ENCODE data around the gene BHLHA9.
"Not testable (repeated sequence)": the region's sequence is repeated elsewhere in the genome, so short reads cannot be mapped to it uniquely, and the experiment has no call there.

Gene BHLHA9

DNA sequence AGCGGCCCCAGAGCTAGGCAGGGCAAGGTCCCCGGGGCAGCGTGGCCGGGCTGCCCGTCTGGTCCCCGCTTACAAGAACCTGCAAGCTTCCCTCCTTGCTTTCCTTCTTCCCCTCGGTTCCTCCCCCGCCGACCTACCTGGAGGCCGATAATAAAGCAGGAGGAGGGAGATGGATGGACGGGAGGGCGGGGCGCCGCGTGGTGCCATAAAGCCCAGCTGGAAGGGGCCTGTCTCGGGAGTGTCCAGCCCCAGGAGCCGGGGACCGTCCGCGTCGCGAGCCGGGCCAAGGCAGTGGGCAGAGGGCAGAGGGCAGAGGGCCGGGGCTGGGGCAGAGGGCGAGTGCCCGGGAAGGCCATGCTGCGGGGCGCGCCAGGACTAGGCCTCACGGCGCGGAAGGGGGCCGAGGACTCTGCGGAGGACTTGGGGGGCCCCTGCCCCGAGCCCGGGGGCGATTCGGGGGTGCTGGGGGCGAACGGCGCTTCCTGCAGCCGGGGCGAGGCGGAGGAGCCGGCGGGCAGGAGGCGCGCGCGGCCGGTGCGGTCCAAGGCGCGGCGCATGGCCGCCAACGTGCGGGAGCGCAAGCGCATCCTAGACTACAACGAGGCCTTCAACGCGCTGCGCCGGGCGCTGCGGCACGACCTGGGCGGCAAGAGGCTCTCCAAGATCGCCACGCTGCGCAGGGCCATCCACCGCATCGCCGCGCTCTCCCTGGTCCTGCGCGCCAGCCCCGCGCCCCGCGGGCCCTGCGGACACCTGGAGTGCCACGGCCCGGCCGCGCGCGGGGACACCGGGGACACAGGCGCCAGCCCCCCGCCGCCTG, at the start of gene BHLHA9:
TSS of gene BHLHA9 (plus strand) at position 235 of the 820 bp plus-strand sequence. CDS start at position 355, 120 bp downstream.
- DNase-seq (ENCODE audit: low read depth in 2 of 2): no peak

DNA sequence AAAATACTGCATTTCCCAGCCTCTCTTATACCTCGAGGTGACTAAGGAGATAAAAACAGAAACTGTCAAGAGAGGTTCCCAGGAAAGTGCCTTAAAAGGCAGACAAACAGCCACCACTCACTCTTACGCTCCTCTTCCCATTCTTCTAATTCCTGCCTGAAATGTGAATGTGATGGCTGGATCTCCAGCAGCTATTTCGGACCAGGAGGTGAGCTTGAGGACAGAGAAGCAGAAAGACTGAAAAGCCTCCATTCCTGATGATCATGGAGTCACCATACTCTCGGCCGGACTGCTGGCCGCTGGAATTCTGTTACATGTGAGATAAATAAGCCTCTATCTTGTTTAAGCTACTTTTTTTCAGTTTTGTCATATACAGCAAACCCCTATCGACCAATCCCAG, 49.0 kb upstream of the BHLHA9 start:
- no peak for DNase-seq (ENCODE audit: low read depth in 2 of 2)

DNA sequence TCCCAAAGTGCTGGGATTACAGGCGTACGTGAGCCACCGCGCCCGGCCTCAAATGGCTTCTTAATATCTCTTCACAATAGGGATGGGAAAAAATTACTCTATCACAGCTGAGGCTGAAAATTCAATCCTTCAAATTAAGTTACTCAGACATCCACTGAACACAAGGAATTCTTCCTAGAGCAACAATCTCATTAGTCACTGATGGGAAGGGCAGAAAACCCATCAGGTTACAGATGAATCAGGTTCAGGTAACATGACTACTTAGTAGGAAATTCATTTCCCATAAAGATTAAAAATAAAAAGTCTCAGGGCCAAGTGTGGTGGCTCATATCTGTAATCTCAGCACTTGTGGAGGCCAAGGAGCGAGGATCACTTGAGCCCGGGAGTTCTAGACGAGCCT, 47.9 kb upstream of the BHLHA9 start:
- DNase-seq (ENCODE audit: low read depth in 2 of 2): no peak

DNA sequence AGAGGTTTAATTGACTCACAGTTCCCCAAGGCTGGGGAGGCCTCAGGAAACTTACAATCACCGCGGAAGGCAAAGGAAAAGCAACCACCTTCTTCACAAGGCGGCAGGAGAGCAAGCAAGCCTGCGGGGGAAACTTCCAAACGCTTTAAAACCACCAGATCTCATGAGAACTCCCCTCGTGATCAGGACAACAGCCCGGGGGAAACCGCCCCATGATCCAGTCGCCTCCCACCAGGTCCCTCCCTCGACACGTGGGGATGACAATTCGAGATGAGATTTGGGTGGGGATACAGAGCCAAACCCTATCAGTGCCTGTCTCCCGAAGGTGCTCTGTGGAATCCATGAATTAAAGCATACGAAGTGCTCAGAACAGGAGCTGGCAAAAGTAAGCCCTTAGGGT, 46.6 kb upstream of the BHLHA9 start:
- no peak for DNase-seq (ENCODE audit: low read depth in 2 of 2)

DNA sequence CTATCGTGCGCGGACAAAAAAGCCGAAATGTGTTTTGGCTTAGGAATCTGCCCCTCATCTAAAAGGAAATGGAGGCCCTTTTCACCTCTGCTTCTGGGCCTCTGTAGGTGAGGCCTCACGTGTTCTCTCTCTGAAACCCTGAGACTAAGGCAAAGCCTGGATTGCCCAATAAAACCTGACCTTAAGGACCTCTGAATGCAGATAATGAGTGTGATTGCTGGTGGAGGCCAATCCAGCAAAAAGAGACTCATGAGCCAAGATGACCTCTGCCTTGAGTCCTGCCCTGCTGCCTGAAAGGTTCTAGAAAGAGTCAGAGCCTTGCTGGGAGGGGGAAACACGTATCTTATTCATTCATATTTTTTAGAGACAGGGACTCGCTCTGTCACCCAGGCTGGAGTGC, 45.9 kb upstream of the BHLHA9 start:
- no peak for DNase-seq (ENCODE audit: low read depth in 2 of 2)

DNA sequence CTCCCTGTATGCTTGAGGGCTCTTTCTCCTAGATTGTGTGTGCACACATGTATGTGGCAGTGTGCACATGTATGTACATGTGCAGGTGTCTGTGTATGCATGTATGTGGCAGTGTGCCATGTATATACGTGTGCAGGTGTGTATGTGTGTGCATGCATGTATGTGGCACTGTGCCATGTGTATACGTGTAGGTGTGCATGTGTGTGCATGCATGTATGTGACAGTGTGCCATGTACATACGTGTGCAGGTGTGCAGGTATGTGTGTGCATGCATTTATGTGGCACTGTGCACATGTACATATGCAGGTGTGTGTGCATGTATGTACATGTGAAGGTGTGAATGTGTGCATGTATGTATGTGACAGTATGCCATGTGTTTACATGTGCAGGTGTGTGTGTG, 43.9 kb upstream of the BHLHA9 start:
- DNase-seq (ENCODE audit: low read depth in 2 of 2): no peak

DNA sequence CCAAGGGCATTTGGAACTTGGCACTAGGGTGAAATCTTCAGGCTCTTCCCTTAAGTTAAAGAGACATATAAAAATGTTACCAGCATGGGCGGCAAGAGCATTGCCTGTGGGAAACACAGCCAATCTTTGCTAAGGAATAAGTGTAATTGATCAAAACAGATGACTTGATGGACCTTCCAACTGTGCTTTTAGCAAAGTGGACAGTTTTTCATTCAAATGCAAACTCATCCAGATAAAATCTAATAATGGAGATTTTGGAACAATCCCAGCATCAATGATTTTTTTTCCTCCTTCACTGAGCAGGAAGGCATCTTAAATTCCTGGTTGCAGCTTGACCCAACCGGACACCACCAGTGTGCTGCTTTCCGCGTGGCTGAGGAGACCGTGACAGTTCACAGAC, 42.9 kb upstream of the BHLHA9 start:
- no peak for DNase-seq (ENCODE audit: low read depth in 2 of 2)

DNA sequence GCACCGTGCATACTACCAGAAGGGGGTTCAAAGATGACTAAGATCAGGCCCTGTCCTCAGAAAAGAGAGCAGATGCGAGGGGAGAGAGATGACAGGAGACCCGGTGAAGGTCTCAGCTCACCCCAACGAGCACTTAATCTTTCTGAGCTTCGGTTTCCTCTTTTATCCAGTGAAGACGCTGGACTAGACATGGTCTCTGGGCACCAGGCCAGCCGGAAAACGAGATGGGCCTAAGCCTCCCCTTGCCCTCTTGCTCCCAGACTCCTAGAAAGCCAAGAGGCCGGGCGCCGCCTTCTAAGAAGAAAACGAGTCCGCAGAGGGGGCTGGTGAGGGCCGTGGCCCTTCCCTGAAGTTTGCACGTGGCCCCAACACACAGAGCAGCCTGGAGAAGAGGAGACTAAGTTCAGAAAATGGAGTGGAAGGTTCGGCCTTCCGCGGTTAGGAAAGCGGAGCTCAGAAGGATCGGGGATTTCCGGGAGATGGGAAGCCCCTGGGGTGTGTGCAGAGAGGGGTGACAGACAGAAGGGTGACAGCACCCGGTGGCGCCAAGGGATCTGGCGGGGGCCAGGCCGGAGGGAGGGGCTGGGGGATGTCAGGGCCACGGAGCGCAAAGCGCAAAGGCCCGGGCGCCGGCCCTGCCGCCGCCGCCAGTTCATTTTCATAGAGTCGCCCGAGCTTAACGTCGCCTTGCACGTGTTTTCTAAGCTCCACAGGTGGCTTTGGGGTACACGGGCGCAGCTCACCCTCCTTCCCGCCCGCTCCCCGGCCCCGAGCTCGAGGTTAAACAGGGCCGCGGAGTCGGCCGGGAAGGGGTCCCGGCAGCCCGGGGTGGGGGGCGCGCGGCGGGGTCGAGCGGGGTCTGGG, 42.1 kb upstream of the BHLHA9 start:
- no peak for DNase-seq (ENCODE audit: low read depth in 2 of 2)

DNA sequence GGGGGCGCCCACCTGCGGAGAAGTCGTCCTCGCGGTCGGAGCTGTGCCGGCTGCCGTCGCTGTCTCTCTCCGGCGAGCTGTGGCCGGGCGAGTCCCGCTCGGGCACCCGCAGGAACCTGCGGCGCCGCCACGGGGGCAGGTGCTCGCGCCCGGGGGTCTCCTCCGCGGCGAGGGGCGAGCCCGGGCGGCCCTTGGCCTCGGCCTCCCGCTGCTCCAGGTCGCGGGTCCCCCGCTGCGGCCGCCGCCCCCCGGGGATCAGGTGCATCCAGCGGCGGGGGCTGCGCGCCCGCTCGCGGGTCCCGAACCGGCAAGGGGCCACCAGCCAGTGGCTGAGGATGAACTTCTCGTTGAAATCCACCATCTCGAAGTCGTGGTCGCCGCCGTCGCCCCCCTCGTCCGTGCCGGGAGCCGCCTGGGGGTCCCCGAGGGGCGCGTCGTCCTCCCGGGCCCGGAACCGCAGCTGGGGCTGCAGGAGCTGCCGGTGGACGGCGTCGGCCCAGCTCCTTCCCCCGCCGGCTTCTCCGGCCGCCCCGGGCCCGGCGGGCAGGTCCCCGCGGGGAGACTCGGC, 41.4 kb upstream of the BHLHA9 start:
- DNase-seq (ENCODE audit: low read depth in 2 of 2): no peak

DNA sequence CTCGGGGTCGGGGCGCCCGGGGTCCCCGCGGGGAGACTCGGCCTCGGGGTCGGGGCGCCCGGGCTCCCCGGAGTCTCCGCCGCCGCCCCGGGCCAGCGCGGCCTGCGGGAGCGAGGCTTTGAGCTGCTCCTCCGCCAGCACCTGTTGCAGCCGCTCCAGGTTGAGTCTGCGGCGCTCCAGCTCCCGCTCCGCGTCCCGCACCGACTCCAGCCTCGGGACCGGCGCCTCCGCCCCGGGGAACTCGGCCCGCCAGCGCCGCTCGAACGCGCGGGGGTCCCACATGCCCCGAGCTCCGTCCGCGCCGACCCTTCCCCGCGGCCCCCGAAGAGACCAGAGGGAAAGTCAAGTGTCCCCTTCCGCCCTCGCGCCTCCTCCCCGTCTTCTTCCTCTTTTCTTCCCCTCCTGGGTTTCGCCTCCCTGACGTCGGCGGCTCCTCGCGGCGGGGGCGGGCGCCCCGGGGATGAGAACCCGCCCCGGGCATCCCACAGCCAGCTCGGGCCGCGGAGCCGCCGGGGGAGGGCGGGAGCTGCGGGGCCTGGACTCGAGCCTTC, 40.8 kb upstream of the BHLHA9 start:
- DNase-seq (ENCODE audit: low read depth in 2 of 2): peak in 1 of 2 experiments; percentile 34

DNA sequence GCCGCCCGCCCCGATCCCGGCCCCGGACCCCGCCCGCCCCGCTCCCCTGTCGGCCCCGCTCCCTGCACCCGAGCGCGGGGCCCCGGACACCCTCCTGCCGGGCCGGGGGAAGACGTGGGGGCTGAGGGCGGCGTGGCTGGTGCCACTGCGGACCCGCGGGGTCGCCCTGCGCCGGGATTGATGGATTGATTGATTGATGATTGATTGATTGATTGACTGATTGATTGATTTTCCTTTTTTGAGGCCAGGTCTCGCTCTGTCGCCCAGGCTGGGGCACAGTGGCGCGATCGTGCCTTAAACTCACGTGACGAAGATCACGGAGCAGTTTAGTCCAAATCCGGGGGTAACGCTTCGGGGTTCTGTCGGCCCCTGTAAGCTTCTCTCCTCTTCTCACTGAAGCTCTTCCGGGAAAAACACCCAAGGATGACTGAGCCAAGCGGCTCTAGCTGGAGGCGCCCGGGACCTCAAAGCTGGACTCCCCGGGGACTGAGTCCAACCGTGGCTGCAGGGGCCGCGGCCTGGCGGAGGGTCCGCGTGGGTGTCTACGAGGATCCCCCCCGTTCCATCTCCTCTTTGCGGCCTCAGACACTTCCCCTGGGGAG, 40.2 kb upstream of the BHLHA9 start:
- no peak for DNase-seq (ENCODE audit: low read depth in 2 of 2)

DNA sequence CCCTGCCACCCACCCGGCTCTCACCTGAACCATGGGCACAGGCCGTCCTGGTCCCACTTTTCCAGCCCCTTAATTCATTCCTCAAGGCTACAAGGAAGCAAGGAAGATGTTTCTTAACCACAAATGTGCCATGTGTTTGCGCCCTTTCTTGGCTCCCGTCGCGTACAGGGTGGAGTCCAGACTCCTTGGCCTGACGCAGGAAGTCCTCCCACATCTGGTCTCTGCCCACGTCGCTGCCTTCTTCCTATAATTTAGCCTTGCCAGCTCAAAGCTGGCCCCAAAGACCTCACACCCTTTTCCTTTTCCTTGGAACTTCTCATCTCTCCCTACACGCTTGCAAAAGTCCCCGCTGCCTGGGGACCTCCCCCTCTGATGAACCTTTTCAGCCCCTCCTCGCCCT, 38.8 kb upstream of the BHLHA9 start:
- DNase-seq (ENCODE audit: low read depth in 2 of 2): no peak

DNA sequence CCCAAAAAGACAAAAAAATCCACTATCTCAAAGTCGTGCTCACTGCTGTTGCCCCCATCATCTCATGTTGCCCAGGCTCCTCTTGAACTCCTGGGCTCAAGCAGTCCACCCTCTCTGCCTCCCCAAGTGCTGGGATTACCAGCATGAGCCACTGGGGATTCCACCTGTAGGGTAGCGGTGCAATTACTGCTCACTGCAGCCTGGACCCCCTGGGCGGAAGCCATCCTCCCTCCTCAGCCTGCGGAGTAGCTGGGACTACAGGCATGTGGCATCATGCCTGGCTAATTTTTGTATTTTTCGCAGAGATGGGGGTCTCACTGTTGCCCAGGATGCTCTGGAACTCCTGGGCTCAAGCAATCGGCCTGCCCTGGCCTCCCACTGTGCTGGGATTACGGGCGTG, 37.9 kb upstream of the BHLHA9 start:
- no peak for DNase-seq (ENCODE audit: low read depth in 2 of 2)

DNA sequence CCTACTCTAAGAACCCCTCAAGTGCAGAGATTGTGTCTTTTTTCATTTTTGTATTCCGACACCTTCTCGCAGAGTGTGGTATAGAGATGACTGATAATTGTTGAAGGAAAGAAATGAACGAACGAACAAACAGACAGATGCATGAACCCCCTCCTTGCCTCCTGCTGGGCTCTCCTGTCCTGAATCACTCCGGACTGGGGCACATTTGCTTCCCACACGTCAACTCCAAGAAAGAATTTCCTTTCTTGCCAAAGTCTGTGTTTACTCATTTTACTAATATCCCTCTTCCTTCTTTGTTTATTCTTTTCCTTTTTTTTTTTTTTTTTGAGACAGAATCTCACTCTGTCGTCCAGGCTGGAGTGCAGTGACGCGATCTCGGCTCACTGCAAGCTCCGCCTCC, 37.5 kb upstream of the BHLHA9 start:
- DNase-seq (ENCODE audit: low read depth in 2 of 2): no peak

DNA sequence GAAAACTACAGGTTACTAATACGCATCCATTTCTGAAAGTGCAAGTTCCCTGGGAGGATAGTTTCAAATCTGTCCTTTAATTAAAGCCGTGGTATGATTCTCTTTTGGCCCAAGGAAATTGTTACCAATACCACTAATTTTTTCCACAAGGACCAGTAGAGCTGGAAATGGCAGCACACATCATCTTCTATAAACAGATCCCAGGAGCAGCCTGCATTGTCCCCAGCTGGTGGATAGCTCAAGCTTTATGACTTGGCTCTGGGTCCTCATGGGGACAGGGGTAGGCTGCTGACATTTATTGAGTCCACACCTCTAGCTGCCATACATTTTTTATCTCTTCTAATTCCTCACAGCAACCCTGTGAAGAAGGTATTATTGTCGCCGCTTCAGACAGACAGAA, 35.8 kb upstream of the BHLHA9 start:
- no peak for DNase-seq (ENCODE audit: low read depth in 2 of 2)

DNA sequence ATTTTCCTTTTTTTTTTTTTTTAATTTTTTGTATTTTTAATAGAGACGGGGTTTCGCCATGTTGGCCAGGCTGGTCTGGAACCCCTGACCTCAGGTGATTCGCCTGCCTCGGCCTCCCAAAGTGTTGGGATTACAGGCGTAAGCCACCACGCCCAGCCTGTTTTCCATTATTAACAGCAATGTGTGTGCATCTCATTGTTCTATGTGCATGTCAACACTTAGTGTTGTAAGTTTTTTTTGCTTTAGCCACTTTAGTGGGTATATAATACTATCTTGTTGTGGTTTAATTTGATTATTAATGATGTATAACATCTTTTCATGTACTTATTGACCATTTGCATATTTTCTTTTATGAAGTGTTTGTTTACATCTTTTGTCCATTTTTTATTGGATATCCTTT, 32.8 kb upstream of the BHLHA9 start:
- no peak for DNase-seq (ENCODE audit: low read depth in 2 of 2)

DNA sequence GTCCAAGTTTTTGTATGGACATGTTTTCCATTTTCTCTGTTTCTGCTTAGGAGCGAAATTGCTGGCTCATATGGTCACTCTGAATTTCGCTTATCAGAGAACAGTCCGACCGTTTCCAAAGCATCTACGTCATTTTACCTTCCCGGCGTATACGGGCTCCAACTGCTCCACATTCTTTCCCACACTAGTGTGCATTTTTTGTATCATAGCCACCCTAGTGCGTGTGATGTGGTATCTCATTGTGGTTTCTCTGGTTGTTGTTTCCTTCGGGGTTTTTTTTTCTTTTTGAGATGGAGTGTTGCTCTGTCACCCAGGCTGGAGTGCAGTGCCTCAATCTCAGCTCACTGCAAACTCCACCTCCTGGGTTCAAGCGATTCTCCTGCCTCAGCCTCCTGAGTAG, 31.0 kb upstream of the BHLHA9 start:
- DNase-seq (ENCODE audit: low read depth in 2 of 2): no peak

DNA sequence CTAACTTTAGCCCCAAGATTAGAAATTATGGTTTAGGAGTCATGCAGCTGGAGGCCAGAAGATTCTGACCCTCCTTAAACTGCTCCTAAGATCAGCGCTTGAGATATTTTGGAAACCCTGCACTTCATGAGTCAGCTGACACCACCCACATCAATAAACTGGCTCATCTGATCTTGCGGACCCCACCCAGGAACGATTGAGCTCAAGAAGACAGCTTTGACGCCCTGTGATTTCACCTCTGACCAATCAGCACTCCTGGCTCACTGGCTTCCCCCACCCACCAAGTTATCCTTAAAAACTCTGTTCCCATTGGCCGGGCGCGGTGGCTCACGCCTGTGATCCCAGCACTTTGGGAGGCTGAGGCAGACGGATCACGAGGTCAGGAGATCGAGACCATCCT, 29.8 kb upstream of the BHLHA9 start:
- DNase-seq (ENCODE audit: low read depth in 2 of 2): not testable (repeated sequence)

DNA sequence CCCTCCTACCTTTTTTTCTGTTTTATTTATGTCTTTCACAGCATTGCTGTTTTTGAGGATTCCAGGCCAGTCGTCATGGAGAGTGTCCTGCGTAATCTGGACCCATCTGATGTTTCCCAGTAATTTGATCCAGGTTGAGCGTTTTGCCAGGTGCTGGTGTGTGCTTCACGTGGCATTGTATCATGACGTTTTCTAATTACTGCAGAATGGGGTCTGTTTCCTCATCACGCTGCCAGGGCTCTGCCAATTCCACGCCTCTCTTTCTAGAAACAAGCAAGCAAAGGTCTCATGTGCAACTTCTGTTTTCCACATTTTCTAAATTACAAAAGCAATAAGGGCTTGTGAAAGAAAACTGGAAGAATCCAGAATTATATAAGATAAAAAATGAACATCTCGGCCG, 28.3 kb upstream of the BHLHA9 start:
- DNase-seq (ENCODE audit: low read depth in 2 of 2): no peak

DNA sequence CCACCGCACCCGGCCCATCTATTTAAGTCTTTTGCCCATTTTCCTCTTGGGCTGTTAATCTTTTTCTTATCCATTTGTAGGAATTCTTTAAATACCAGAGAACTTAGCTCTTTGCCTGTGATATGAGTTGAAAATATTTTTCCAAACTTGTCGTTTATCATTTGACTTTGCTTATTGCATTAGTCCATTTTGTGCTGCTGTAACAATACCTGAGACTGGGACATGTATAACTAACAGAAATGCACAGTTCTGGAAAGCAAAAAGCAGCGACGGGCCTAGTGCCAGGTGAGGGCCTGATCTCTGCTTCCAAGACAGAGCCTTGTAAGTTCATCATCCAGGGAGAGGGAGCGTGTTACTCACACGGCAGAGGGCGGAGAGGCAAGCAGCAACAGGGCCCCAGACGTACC, 25.6 kb upstream of the BHLHA9 start:
- no peak for DNase-seq (ENCODE audit: low read depth in 2 of 2)

DNA sequence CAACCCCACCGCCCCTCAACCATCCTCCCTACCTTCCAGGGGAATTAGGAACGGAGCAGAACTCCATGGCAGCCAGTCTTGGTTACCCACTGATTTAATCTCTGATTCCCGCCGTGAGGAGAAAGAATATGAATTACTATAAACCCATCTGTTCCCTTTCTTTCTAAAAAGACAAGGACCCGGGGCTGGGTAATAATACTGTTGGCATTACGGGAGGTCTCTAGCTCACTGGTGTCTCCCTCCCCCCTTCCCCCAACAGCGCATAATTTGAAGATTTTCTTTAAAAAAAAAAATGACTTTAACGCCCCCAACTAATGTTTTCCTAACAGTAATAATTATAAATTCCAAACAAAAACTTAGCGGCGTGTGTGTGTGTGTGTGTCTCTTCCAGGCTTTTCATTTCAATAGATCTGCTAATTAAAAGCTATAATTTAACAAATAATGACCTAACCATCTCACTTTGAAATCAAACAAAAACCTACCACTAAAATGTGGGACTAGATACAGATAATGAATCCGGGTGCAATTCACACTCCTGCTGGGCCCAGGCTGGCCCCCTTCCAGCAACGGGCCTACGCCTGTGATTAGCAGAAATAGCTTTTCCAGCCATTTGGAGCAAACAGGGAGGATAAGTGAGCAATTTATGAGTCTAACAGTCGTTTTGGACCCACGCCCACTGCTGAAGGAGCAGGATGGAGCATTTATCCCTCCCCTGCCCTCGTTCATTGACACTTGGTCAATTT, 18.2 kb upstream of the BHLHA9 start:
- DNase-seq (ENCODE audit: low read depth in 2 of 2): no peak

Measured in stimulated activated CD4-positive, alpha-beta T cell treated with anti-CD3 and anti-CD28 coated beads, Interleukin-12 subunit alpha, Interleukin-12 subunit beta, amount 100 ng/mL, for 24 hours (primary cell).